Measurements from ENCODE around the gene FAM187B. TPM values are rescaled to one million over a fixed set of nuclear protein-coding genes. Genes with fewer than 3 reads are reported as not detected.
"Not testable (repeated sequence)": the region's sequence is repeated elsewhere in the genome, so short reads cannot be mapped to it uniquely, and the experiment has no call there.

The FAM187B gene
- total RNA-seq, 1 donor from 2014 or later: not detected

- DNase-seq: no peak
These were observed 8.3 kb upstream of the FAM187B start for GRCh38 chr19:35236638-35237400.

- DNase-seq: no peak
These were observed 4.4 kb upstream of the FAM187B start for GRCh38 chr19:35232912-35233311.

GRCh38 chr19:35231956-35232645 is 3.6 kb upstream of the FAM187B start:
- DNase-seq: no peak

GRCh38 chr19:35229601-35230000 is 1.1 kb upstream of the FAM187B start:
- DNase-seq: no peak

GRCh38 chr19:35226748-35227147 is 1.8 kb downstream of the FAM187B start:
- DNase-seq: no peak

GRCh38 chr19:35225951-35226350 is 2.6 kb downstream of the FAM187B start:
- DNase-seq: no peak

- DNase-seq: no peak
These were observed 3.6 kb downstream of the FAM187B start for GRCh38 chr19:35224681-35225571.

- DNase-seq: peak; percentile 62
These were observed 4.6 kb downstream of the FAM187B start for GRCh38 chr19:35223862-35224505.

GRCh38 chr19:35223084-35223790 is 5.3 kb downstream of the FAM187B start:
- no peak for DNase-seq

GRCh38 chr19:35222373-35223015 is 6.0 kb downstream of the FAM187B start:
- DNase-seq: no peak

- not testable (repeated sequence) for DNase-seq
These were observed 7.5 kb downstream of the FAM187B start for GRCh38 chr19:35220973-35221590.

GRCh38 chr19:35220315-35220921 is 8.1 kb downstream of the FAM187B start:
- no peak for DNase-seq

GRCh38 chr19:35219008-35219407 is 9.5 kb downstream of the FAM187B start:
- no peak for DNase-seq

GRCh38 chr19:35217649-35217990 is 10.9 kb downstream of the FAM187B start:
- no peak for DNase-seq

- no peak for DNase-seq
These were observed 11.5 kb downstream of the FAM187B start for GRCh38 chr19:35216833-35217648.

- DNase-seq: peak; percentile 9
These were observed 12.3 kb downstream of the FAM187B start for GRCh38 chr19:35216016-35216832.

GRCh38 chr19:35214766-35215422 is 13.6 kb downstream of the FAM187B start:
- no peak for DNase-seq

Measured in skin of body (tissue), 2 donors.